ENCODE measurements around the gene PRAMEF13.

DNA sequence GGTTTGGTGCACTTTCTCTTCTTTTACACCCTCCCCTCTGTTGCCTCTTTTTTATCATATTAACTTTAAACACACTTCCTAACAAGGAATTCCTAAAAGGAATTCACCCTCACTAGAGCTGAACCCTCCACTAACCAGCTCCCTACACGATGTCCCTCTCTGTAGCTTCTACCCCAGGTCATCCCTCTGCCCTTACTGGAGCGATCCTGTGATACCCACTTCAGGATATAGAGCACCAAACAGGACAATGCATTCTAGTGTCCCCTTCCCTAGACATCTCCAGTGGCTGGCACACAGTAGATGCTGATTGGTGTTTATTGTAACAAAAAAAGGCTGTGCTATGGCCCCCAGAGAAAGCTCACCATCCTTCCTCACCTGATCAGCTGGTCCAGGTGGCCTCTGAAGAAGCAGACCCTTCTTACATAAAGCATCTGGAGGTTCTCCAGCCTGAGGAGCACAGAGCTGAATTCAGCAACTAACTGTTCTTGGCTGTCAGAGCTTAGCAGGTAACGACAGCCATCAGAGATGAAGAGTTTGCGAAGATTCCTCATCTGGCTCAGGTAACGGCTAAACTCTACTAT is 23.4 kb upstream of the PRAMEF13 start:
- TF ChIP-seq, protein P1, sequence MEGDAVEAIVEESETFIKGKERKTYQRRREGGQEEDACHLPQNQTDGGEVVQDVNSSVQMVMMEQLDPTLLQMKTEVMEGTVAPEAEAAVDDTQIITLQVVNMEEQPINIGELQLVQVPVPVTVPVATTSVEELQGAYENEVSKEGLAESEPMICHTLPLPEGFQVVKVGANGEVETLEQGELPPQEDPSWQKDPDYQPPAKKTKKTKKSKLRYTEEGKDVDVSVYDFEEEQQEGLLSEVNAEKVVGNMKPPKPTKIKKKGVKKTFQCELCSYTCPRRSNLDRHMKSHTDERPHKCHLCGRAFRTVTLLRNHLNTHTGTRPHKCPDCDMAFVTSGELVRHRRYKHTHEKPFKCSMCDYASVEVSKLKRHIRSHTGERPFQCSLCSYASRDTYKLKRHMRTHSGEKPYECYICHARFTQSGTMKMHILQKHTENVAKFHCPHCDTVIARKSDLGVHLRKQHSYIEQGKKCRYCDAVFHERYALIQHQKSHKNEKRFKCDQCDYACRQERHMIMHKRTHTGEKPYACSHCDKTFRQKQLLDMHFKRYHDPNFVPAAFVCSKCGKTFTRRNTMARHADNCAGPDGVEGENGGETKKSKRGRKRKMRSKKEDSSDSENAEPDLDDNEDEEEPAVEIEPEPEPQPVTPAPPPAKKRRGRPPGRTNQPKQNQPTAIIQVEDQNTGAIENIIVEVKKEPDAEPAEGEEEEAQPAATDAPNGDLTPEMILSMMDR (IDR thresholded peaks at IDR 0.05; ENCODE audit: poor library complexity) = no peak
- TF ChIP-seq EZH2 (IDR thresholded peaks at IDR 0.05; ENCODE audit: borderline replicate concordance) = no peak
- TF ChIP-seq EZH2phosphoT487 (IDR thresholded peaks at IDR 0.05; ENCODE audit: low read depth, severe bottlenecking, unreplicated experiment) = no peak

Measured in hepatocyte (in vitro differentiated cells).